GM12878 (cell line): ENCODE data around the gene LRRK1. TPM values are rescaled to one million over a fixed set of nuclear protein-coding genes. Genes with fewer than 3 reads are reported as not detected.

Experiments used
- ATAC-seq: fragments of 200-7000 bp; cut with Tn5 transposase; 3 replicates; pipeline ENCODE4 v1.9.1; 2020; ENCODE audit warnings: mild to moderate bottlenecking, moderate library complexity
- BruUV-seq: library from RNA; stranded (reverse); fragments of 400-500 nt; replicated peaks from 2 replicates; lab custom pipeline; 2021; lab: Mats Ljungman, UMichigan
- CTCF ChIA-PET: fragments of 300-600 bp; sonication (Branson Sonifier 250); formaldehyde crosslinking; extraction: SDS; loops from one replicate; lab custom pipeline; 2021; ENCODE audit warnings: inconsistent platforms; lab: Yijun Ruan, JAX
- POLR2A ChIA-PET: fragments of 350-600 bp; formaldehyde crosslinking; extraction: SDS; loops from one replicate; lab custom pipeline; 2021; ENCODE audit warnings: inconsistent platforms; lab: Charles Lee
- RAD21 ChIA-PET: fragments of 300-600 bp; sonication (Branson Sonifier 250); formaldehyde crosslinking; loops from one replicate; lab custom pipeline; 2023; ENCODE audit warnings: antibody characterized with exemption; ENCODE audit not compliant: unreplicated experiment; lab: Charles Lee
- SMC1A ChIA-PET: fragments of 300-600 bp; sonication (Branson Sonifier 250); formaldehyde crosslinking; loops from one replicate; lab custom pipeline; 2023; ENCODE audit not compliant: unreplicated experiment, uncharacterized antibody; lab: Charles Lee
- DNase-seq: peaks from one replicate; pipeline ENCODE4 v3.0.0-alpha.2; 2011; ENCODE audit warnings: low read depth, low spot score
- FAIRE-seq: peaks from 3 replicates; lab custom pipeline; 2011; peaks lifted over from hg19 to GRCh38; lab: Jason Lieb, UNC
- H2AFZ ChIP-seq: 2 replicates; pipeline ENCODE4 v1.6.0; 2011; ENCODE audit warnings: low read depth, low read length, control low read depth; ENCODE audit not compliant: control insufficient read depth
- H3K27ac ChIP-seq: 2 replicates; pipeline ENCODE4 v1.5.1; 2011; ENCODE audit warnings: control low read depth; ENCODE audit not compliant: control insufficient read depth, insufficient read depth
- H3K27me3 ChIP-seq, 2 experiments: replicated peaks in 1 of 2; 2 replicates each; pipeline versions ENCODE4 v1.6.0 to v1.6.1; 2011; ENCODE audit warnings: low read length in 1 of 2; ENCODE audit not compliant: control insufficient read depth in 2 of 2, insufficient read depth in 2 of 2
- H3K36me3 ChIP-seq, 2 experiments: 2 replicates each; pipeline ENCODE4 v1.5.1; 2011; ENCODE audit warnings: low read length in 1 of 2; ENCODE audit not compliant: control insufficient read depth in 2 of 2, insufficient read depth in 2 of 2
- H3K4me1 ChIP-seq: 2 replicates; pipeline ENCODE4 v1.6.1; 2011; ENCODE audit warnings: mild to moderate bottlenecking, low read length, moderate library complexity, mixed read lengths; ENCODE audit not compliant: control insufficient read depth, insufficient read depth
- H3K4me2 ChIP-seq: 2 replicates; pipeline ENCODE4 v1.6.0; 2011; ENCODE audit warnings: control low read depth; ENCODE audit not compliant: control insufficient read depth, insufficient read depth
- H3K4me3 ChIP-seq: fragments of 200-600 bp; sonication (generic); 2 replicates; pipeline ENCODE4 v1.5.1; 2016
- H3K79me2 ChIP-seq: 2 replicates; pipeline ENCODE4 v1.6.0; 2011; ENCODE audit warnings: low read length; ENCODE audit not compliant: control insufficient read depth, insufficient read depth
- H3K9ac ChIP-seq: 2 replicates; pipeline ENCODE4 v1.8.0; 2011; ENCODE audit warnings: low read length, control low read depth, mixed read lengths; ENCODE audit not compliant: control insufficient read depth, insufficient read depth
- H3K9me3 ChIP-seq: replicated peaks from 3 replicates; pipeline ENCODE4 v1.5.1; 2011; ENCODE audit warnings: mild to moderate bottlenecking, low read length; ENCODE audit not compliant: control insufficient read depth, insufficient read depth
- H4K20me1 ChIP-seq: 2 replicates; pipeline ENCODE4 v1.6.0; 2011; ENCODE audit not compliant: control insufficient read depth, insufficient read depth
- NFIC ChIP-seq: IDR thresholded peaks from 2 replicates; pipeline ENCODE4 v1.6.1; 2012; ENCODE audit warnings: low read depth, mild to moderate bottlenecking, inconsistent platforms, low read length, moderate library complexity
- TARDBP ChIP-seq: IDR thresholded peaks from 2 replicates; pipeline ENCODE4 v1.6.1; 2016; ENCODE audit warnings: borderline replicate concordance
- TCF12 ChIP-seq: IDR thresholded peaks from 2 replicates; pipeline ENCODE4 v1.6.1; 2011; ENCODE audit warnings: low read depth, mild to moderate bottlenecking, low read length
- WGBS: methylation state at CpG from one replicate; pipeline ENCODE4 v1.1.6; 2016; ENCODE audit warnings: low lambda C conversion rate; ENCODE audit not compliant: insufficient replicate concordance, insufficient coverage; ENCODE audit errors: missing lambda C conversion rate; 5-methylcytosine and 5-hydroxymethylcytosine counted together
- in situ Hi-C: fragments of 300-500 bp; cut with MboI; formaldehyde crosslinking; loops from 9 replicates; pipeline ENCODE4 v1.14.3; 2018; ENCODE audit warnings: mixed read lengths
- intact Hi-C: fragments of 100-400 bp; cut with micrococcal nuclease; formaldehyde crosslinking; loops from one replicate; pipeline ENCODE4 v1.14.2; 2022; ENCODE audit not compliant: unreplicated experiment
- polyA plus RNA-seq, 11 experiments: library from polyadenylated mRNA; depleted of rRNA in 4 of 11; unstranded in 6 of 11; stranded (reverse) in 5 of 11; fragments of >200 nt; fragmentation: Nextera tagmentation in 4 of 11; fragmentation: Illumina TruSeq in 1 of 11; extraction: Ambion mirVana in 4 of 11; extraction: Trizol in 1 of 11; gene quantifications; 1 replicate in 1 of 11; 2 replicates in 10 of 11; pipeline versions ENCODE4 v1.2.1 to v1.2.3, GENCODE V29; 2011 to 2016; ENCODE audit warnings: inconsistent platforms in 2 of 11, missing spikeins in 2 of 11, low read depth in 1 of 11
- total RNA-seq, 4 experiments: library from RNA; depleted of rRNA in 3 of 4; stranded (reverse); fragments of >200 nt in 3 of 4; fragmentation: Illumina TruSeq in 1 of 4; extraction: Trizol in 1 of 4; gene quantifications; 2 replicates each; pipeline versions ENCODE4 v1.2.1 to v1.2.3, GENCODE V29; 2013 to 2021
- TF ChIP-seq, protein P1 (sequence below): IDR thresholded peaks from 2 replicates; pipeline ENCODE4 v1.6.1; 2012; ENCODE audit warnings: low read depth, low read length, improper control_type of control experiment
- TF ChIP-seq, protein P2 (sequence below): fragments of 450-650 bp; IDR thresholded peaks from 2 replicates; pipeline ENCODE4 v1.6.1; 2016; ENCODE audit warnings: mild to moderate bottlenecking
- TF ChIP-seq, protein P3 (sequence below): IDR thresholded peaks from 2 replicates; pipeline ENCODE4 v1.6.1; 2011; ENCODE audit warnings: borderline replicate concordance, low read depth, mild to moderate bottlenecking, moderate library complexity, low read length; ENCODE audit not compliant: insufficient read depth, poor library complexity, severe bottlenecking

Gene LRRK1
- total and polyA plus RNA-seq, 10 of the 15 experiments (the other 5 are each of a cell fraction or from before 2014, with no cell fraction given): 2.2 to 58.3 (median 17.9) TPM

DNA sequence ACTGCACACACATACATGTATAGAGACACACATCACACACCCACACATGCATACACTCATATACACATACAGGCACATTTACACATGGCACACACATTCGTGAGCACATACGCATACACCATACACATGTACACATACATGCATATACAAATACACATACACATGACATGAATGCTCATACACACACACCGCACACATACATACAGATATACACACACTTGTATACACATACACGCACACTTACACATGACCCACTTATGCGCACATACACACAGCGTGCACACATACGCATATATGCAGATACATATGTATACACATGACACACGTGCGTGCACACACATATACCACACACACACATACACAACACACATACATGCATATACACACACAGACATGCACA lies 162.7 kb downstream of the LRRK1 start:
- Histone ChIP-seq H2AFZ (no peak overlapping the region), H3K79me2 (no peaks in the 10 kb centered on the region), H3K4me3 (no peak overlapping the region), H3K9me3 (no peaks in the 10 kb centered on the region), H3K27ac (no peak overlapping the region), H3K4me1 (no peaks in the 10 kb centered on the region), H3K4me2 (no peak overlapping the region), H3K36me3 (no peaks in the 10 kb centered on the region), H3K27me3 (no peaks in the 10 kb centered on the region)
- ChIA-PET RAD21 (no interaction called here), POLR2A (no interaction called here)
- whole genome bisulfite sequencing: 93% methylated on average over 9 of the region's 9 CpGs
- in situ Hi-C loops: no loop called here
- ATAC-seq (no peak), DNase-seq (no peak)
- no TSS peak for BruUV-seq
- peak; percentile 40; the same call in 1 of the 2 replicates for TF ChIP-seq NFIC
- TF ChIP-seq, protein P1, sequence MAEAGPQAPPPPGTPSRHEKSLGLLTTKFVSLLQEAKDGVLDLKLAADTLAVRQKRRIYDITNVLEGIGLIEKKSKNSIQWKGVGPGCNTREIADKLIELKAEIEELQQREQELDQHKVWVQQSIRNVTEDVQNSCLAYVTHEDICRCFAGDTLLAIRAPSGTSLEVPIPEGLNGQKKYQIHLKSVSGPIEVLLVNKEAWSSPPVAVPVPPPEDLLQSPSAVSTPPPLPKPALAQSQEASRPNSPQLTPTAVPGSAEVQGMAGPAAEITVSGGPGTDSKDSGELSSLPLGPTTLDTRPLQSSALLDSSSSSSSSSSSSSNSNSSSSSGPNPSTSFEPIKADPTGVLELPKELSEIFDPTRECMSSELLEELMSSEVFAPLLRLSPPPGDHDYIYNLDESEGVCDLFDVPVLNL: no peak
- TF ChIP-seq, protein P2, sequence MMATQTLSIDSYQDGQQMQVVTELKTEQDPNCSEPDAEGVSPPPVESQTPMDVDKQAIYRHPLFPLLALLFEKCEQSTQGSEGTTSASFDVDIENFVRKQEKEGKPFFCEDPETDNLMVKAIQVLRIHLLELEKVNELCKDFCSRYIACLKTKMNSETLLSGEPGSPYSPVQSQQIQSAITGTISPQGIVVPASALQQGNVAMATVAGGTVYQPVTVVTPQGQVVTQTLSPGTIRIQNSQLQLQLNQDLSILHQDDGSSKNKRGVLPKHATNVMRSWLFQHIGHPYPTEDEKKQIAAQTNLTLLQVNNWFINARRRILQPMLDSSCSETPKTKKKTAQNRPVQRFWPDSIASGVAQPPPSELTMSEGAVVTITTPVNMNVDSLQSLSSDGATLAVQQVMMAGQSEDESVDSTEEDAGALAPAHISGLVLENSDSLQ: no peak
- TF ChIP-seq, protein P3, sequence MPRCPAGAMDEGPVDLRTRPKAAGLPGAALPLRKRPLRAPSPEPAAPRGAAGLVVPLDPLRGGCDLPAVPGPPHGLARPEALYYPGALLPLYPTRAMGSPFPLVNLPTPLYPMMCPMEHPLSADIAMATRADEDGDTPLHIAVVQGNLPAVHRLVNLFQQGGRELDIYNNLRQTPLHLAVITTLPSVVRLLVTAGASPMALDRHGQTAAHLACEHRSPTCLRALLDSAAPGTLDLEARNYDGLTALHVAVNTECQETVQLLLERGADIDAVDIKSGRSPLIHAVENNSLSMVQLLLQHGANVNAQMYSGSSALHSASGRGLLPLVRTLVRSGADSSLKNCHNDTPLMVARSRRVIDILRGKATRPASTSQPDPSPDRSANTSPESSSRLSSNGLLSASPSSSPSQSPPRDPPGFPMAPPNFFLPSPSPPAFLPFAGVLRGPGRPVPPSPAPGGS: peak; percentile 90
- TF ChIP-seq TARDBP: no peak
- TF ChIP-seq TCF12: no peak
- TF ChIP-seq, all 136 proteins: peak for 2
- ChIA-PET SMC1A (interaction anchor here (1.5 to 2.6 kb wide), 2 partner anchors 19 to 176 kb away, joined by 3 to 9 read pairs; no protein-coding TSS in a partner anchor), CTCF (interaction anchor here (1.4 kb wide), 1 partner anchor 74 kb away, joined by 3 read pairs; no protein-coding TSS in a partner anchor)
- Histone ChIP-seq H4K20me1 (no peaks in the 10 kb centered on the region), H3K9ac (no peak overlapping the region)
- FAIRE-seq: no peak
- intact Hi-C loops: no loop called here
